G401.6 (cell line): ENCODE results near the gene LAMTOR1.
A peak's percentile ranks its signal among the peaks of the same experiment; 100 is the strongest.

Experiments used
- FAIRE-seq: peaks from 2 replicates; lab custom pipeline; 2012; peaks lifted over from hg19 to GRCh38; lab: Jason Lieb, UNC

Gene LAMTOR1

DNA sequence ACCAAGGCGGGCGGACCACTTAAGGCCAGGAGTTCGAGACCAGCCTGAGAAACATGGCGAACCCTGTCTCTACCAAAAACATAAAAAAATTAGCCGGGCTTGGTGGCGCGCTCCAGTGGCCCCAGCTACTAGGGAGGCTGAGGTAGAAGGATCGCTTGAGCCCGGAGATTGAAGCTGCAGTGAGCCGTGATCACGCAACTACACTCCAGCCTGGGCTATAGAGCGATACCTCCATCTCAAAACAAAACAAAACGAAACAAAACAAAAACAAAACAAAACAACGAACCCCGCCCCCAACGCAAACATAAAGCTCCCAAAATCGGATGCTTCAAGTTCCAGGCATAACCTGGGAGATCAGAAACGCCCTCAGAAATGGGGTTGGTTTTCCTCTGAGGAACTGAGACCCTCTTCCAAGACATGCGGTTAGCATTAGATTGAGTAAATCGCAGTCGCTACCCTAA is 21.9 kb downstream of the LAMTOR1 start:
- FAIRE-seq, result no peak

GRCh38 chr11:72080326-72081183 is 22.5 kb downstream of the LAMTOR1 start, which contains the start of the genes LRRC51 and NUMA1:
LRRC51 (plus strand) TSS chr11:72080850; CDS start chr11:72089084, 8,234 bp downstream.
NUMA1 (minus strand) TSS chr11:72080542; CDS start chr11:72035943, 44,599 bp downstream.
- peak; percentile 99 for FAIRE-seq

- FAIRE-seq, result no peak
Observed at GRCh38 chr11:72079819-72080325, 23.2 kb downstream of the LAMTOR1 start.

DNA sequence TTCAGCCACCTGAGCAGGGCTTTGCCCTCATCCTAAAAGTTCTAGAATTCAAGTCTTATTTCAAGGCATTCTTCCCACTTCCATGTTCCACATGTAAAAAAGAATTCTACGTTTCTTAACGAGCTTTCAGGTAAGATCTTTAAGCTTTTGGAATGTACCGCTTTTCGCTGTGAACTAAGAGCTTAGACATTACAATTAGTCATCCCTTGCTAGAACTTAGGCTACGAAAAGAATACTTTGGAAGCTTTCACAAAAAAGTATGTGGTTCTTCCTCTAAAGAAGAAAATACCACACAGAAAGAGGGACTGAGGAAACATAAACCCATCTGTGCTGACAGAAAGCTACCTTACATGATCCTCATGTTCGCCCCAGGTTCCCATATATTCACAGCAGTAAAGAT is 24.6 kb downstream of the LAMTOR1 start:
- no peak for FAIRE-seq

GRCh38 chr11:72075756-72076155 is 27.3 kb downstream of the LAMTOR1 start:
- FAIRE-seq, result no peak

- FAIRE-seq, result no peak
Observed at GRCh38 chr11:72075109-72075508, 28.0 kb downstream of the LAMTOR1 start.

GRCh38 chr11:72072348-72072747 is 30.7 kb downstream of the LAMTOR1 start:
- no peak for FAIRE-seq

DNA sequence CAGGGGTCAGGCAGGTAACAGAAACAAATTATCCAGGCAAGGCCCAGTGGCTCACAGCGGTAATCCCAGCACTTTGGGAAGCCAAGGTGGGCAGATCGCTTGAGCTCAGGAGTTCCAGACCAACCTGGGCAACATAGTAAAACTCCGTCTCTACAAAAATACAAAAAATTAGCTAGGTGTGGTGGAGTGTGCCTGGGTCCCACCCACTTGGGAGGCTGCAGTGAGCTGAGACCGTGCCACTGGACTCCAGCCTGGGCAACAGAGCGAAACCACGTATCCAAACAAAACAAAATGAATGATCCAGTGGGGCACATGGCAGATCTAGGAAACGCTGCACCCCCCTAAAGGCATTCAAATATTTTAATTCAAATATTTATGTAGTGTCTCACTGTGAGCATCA is 32.6 kb downstream of the LAMTOR1 start:
- no peak for FAIRE-seq

GRCh38 chr11:72069787-72070251 is 33.3 kb downstream of the LAMTOR1 start:
- FAIRE-seq, result no peak

- FAIRE-seq, result no peak
Observed at GRCh38 chr11:72069200-72069599, 33.9 kb downstream of the LAMTOR1 start.

GRCh38 chr11:72067676-72068075 is 35.4 kb downstream of the LAMTOR1 start:
- no peak for FAIRE-seq

DNA sequence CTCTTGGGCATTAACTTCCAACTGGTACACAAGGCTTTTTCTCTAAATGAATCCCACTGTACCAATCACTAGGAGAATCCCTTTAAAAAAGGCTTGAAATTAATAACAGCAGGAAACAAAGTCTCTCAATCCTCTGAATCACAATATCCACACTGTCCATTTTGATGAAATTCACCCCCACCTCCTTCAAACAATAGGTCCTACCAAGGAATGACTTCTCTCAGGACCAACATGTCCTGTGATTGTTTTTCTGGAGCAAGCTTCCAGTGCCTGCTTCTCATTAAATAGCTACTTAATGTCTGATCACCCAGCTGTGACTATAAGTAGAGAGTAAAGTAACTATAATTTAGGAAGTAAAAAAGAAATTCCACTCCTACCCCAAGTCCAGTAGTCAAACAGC is 35.8 kb downstream of the LAMTOR1 start:
- FAIRE-seq, result no peak

DNA sequence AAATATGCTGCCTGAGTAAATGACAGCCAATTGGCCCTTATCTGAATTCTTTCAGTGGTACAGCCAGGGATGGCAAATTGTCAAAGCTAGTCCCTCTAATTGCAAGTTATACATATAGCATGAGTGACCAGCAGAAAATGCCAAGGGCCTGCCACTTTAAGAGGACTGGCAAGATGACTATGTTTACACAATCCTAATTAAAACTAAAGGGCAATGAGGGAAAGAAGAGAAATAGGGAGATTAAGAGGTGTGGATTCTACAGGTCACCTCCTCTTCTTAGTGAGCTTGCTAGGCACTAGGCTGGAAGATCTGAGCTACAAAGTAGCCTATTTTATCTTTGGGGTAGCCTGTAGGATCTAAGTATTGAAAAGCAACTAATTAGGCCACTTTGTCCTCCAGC is 36.2 kb downstream of the LAMTOR1 start:
- no peak for FAIRE-seq

GRCh38 chr11:72061739-72062396 is 41.2 kb downstream of the LAMTOR1 start:
- FAIRE-seq, result no peak

GRCh38 chr11:72058416-72059034 is 44.6 kb downstream of the LAMTOR1 start:
- FAIRE-seq, result no peak

DNA sequence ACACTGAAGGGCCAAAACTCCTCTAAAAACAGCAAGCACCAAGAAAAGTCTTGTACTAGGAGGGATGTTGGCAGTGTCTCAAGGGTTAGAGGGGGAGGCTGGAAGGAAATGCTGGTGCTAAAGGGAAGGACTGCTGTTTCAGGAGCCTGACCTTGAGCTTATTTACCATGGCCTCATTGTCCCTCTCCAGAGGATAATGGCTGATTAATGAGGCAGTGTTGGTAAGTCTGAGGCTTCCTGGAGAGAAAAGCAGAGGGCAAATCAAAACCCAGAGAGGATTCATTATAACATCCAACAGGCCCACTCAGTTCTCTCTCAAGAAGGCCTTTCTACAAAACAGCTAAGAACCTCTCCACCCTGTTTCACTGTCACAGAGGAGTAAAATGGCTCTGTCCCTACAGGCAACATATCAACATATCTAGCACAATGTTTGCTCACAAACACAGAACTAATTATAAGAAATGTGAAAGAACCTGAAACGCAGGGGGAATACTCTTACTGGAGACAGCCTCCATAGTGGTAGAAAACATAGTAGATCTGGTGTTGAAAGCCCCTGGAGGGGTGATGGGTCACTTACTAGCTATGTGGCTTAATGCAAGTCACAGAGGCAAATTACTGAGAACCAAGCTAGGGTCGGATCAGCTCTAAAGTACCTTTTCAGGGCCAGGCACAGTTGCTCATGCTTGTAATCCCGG is 54.2 kb downstream of the LAMTOR1 start:
- FAIRE-seq, result no peak
